ENCODE data around the gene IFIT1. TPM values are rescaled to one million over a fixed set of nuclear protein-coding genes. Genes with fewer than 3 reads are reported as not detected.
"Not testable (repeated sequence)": the region's sequence is repeated elsewhere in the genome, so short reads cannot be mapped to it uniquely, and the experiment has no call there.

The IFIT1 gene
- polyA plus RNA-seq, 1 donor (not counting 4 experiments of a cell fraction or from before 2014, with no cell fraction given): 140 TPM

DNA sequence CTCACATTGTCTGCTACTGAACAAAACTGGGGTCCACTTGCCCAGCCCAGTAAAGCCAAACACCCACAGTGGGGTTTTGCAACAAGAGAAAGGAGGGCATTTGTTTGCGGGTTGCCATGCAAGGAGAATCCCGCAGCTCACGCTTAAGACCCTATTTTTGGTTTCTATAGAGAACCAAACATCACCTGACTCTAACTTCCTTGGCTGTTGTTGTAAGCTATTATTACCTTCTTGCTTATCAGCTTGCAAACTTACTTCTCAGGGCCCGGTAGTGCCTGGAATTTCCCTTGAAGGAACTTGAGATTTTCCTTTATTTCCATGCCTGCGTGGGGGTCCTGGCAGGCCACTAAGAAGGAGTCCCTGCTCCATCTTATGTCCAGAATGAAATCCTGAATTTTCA, 43.9 kb upstream of the IFIT1 start:
- Histone ChIP-seq H3K4me3 (ENCODE audit: control insufficient read depth in 2 of 3, extremely low read depth in 1 of 3, insufficient read depth in 2 of 3, low read depth in 1 of 3, low read length in 3 of 3) (no peak overlapping the region), H4K20me1 (ENCODE audit: control insufficient read depth, extremely low read depth, insufficient read depth, low read length) (no peaks in the 10 kb centered on the region), H3K9ac (ENCODE audit: control insufficient read depth, extremely low read depth, insufficient read depth, low read length) (no peak overlapping the region), H3K4me1 (ENCODE audit: control insufficient read depth, extremely low read depth, insufficient read depth, low read length) (peaks cover 27% of the 10 kb centered on the region), H3K27me3 (ENCODE audit: control insufficient read depth, extremely low read depth, insufficient read depth, low read length) (no peaks in the 10 kb centered on the region), H3K36me3 (ENCODE audit: control insufficient read depth in 2 of 2, extremely low read depth in 1 of 2, insufficient read depth in 2 of 2, low read length in 2 of 2) (no peaks in the 10 kb centered on the region), H3K27ac (ENCODE audit: control insufficient read depth, insufficient read depth, low read length) (no peak overlapping the region), H3K79me2 (ENCODE audit: control insufficient read depth, insufficient read depth, low read length) (no peaks in the 10 kb centered on the region), H3K9me1 (ENCODE audit: control insufficient read depth, extremely low read depth, insufficient read depth, low read length) (no peaks in the 10 kb centered on the region), H3K4me2 (ENCODE audit: control insufficient read depth, extremely low read depth, insufficient read depth, low read depth, low read length) (no peak overlapping the region), H3K9me3 (ENCODE audit: control insufficient read depth, low read depth, low read length) (no peaks in the 10 kb centered on the region), H2AFZ (ENCODE audit: control insufficient read depth, low read length) (no peak overlapping the region)
- FAIRE-seq: no peak
- no peak for DNase-seq (ENCODE audit: low read depth, low spot score)
- dilution Hi-C loops (cut with MboI; ENCODE audit: extremely low pct_ligation_motif_present, low sequenced_read_pairs): no loop called here
- TF ChIP-seq EZH2 (IDR thresholded peaks at IDR 0.05; ENCODE audit: low read length) (no peak), CTCF (optimal IDR thresholded peaks at IDR 0.05 in 1 of 3, IDR thresholded peaks at IDR 0.05 in 1 of 3, conservative IDR thresholded peaks at IDR 0.05 in 1 of 3; ENCODE audit: extremely low read depth in 1 of 3, insufficient read depth in 2 of 3, low read length in 3 of 3) (no peak)

DNA sequence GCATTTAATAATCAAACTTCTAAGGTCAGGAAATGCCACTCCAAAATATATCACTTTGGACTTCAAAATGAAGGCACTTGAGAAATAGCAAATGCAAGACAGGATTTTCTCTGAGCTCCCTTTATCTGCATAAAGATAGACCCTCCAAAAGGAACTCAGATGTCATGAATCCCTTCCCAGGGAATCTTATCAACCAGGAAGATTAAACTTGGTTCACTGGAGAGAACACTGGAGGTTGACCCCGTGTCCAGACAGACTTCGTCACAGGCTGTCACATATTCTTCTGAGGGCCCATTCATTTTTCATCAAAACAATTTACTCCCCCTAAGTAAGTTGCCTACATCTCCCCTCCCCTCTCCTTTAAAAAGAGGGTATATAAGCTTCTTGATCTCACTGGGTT, 43.4 kb upstream of the IFIT1 start:
- Histone ChIP-seq H3K4me1 (ENCODE audit: control insufficient read depth, extremely low read depth, insufficient read depth, low read length) (peaks cover 27% of the 10 kb centered on the region), H2AFZ (ENCODE audit: control insufficient read depth, low read length) (no peak overlapping the region), H3K27me3 (ENCODE audit: control insufficient read depth, extremely low read depth, insufficient read depth, low read length) (no peaks in the 10 kb centered on the region), H3K4me3 (ENCODE audit: control insufficient read depth in 2 of 3, extremely low read depth in 1 of 3, insufficient read depth in 2 of 3, low read depth in 1 of 3, low read length in 3 of 3) (no peak overlapping the region), H3K9ac (ENCODE audit: control insufficient read depth, extremely low read depth, insufficient read depth, low read length) (no peak overlapping the region), H3K9me1 (ENCODE audit: control insufficient read depth, extremely low read depth, insufficient read depth, low read length) (no peaks in the 10 kb centered on the region), H4K20me1 (ENCODE audit: control insufficient read depth, extremely low read depth, insufficient read depth, low read length) (no peaks in the 10 kb centered on the region), H3K4me2 (ENCODE audit: control insufficient read depth, extremely low read depth, insufficient read depth, low read depth, low read length) (no peak overlapping the region), H3K9me3 (ENCODE audit: control insufficient read depth, low read depth, low read length) (no peaks in the 10 kb centered on the region), H3K79me2 (ENCODE audit: control insufficient read depth, insufficient read depth, low read length) (no peaks in the 10 kb centered on the region), H3K36me3 (ENCODE audit: control insufficient read depth in 2 of 2, extremely low read depth in 1 of 2, insufficient read depth in 2 of 2, low read length in 2 of 2) (no peaks in the 10 kb centered on the region), H3K27ac (ENCODE audit: control insufficient read depth, insufficient read depth, low read length) (no peak overlapping the region)
- no peak for DNase-seq (ENCODE audit: low read depth, low spot score)
- dilution Hi-C loops (cut with MboI; ENCODE audit: extremely low pct_ligation_motif_present, low sequenced_read_pairs): no loop called here
- TF ChIP-seq EZH2 (IDR thresholded peaks at IDR 0.05; ENCODE audit: low read length): no peak
- no peak for TF ChIP-seq CTCF (optimal IDR thresholded peaks at IDR 0.05 in 1 of 3, IDR thresholded peaks at IDR 0.05 in 1 of 3, conservative IDR thresholded peaks at IDR 0.05 in 1 of 3; ENCODE audit: extremely low read depth in 1 of 3, insufficient read depth in 2 of 3, low read length in 3 of 3)
- no peak for FAIRE-seq

DNA sequence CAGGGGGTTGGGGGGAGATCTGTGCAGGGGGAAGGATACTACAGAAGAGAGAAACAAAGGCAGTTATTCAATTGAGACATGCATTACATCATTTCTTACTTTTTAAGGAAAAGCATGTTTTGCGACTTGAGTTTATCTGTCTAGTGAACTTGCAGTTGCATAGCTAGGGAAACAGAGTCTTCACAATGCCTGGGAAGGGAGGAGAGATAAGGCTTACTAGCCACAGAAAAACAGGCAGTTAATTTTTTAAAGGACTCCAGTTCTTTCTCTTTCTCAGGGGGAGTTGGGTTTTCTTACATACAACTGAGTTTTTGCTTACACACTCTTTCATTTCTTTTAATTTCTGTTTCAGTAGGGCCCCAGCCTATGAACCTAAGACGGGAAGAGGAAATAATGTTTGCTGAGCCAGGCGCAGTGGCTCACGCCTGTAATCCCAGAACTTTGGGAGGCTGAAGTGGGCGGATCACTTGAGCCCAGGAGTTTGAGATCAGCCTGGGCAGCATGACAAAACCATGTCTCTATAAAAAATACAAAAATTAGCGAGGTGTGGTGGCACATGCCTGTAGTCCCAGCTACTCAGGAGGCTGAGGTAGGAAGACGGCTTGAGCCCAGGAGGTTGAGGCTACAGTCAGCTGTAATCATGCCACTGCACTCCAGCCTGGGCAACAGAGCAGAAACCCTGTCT, 41.6 kb upstream of the IFIT1 start:
- DNase-seq (ENCODE audit: low read depth, low spot score); H3K9me1 ChIP-seq (ENCODE audit: control insufficient read depth, extremely low read depth, insufficient read depth, low read length); H3K9me3 ChIP-seq (ENCODE audit: control insufficient read depth, low read depth, low read length); dilution Hi-C loops (cut with MboI; ENCODE audit: extremely low pct_ligation_motif_present, low sequenced_read_pairs); H3K36me3 ChIP-seq (ENCODE audit: control insufficient read depth in 2 of 2, extremely low read depth in 1 of 2, insufficient read depth in 2 of 2, low read length in 2 of 2); H3K27me3 ChIP-seq (ENCODE audit: control insufficient read depth, extremely low read depth, insufficient read depth, low read length); H3K79me2 ChIP-seq (ENCODE audit: control insufficient read depth, insufficient read depth, low read length); H4K20me1 ChIP-seq (ENCODE audit: control insufficient read depth, extremely low read depth, insufficient read depth, low read length); FAIRE-seq; H3K4me3 ChIP-seq (ENCODE audit: control insufficient read depth in 2 of 3, extremely low read depth in 1 of 3, insufficient read depth in 2 of 3, low read depth in 1 of 3, low read length in 3 of 3): not testable (repeated sequence)
- H3K27ac ChIP-seq (ENCODE audit: control insufficient read depth, insufficient read depth, low read length): peak overlapping the region; percentile 88
- peak overlapping the region; percentile 14 for H2AFZ ChIP-seq (ENCODE audit: control insufficient read depth, low read length)
- H3K4me2 ChIP-seq (ENCODE audit: control insufficient read depth, extremely low read depth, insufficient read depth, low read depth, low read length): peak overlapping the region; percentile 58
- H3K9ac ChIP-seq (ENCODE audit: control insufficient read depth, extremely low read depth, insufficient read depth, low read length): peak overlapping the region; percentile 58
- H3K4me1 ChIP-seq (ENCODE audit: control insufficient read depth, extremely low read depth, insufficient read depth, low read length): peaks cover 30% of the 10 kb centered on the region
